Measurements from ENCODE around the gene SPOCK1. TPM values are rescaled to one million over a fixed set of nuclear protein-coding genes. Genes with fewer than 3 reads are reported as not detected.

Gene SPOCK1
- total RNA-seq, 1 donor from 2014 or later = 19.6 TPM

DNA sequence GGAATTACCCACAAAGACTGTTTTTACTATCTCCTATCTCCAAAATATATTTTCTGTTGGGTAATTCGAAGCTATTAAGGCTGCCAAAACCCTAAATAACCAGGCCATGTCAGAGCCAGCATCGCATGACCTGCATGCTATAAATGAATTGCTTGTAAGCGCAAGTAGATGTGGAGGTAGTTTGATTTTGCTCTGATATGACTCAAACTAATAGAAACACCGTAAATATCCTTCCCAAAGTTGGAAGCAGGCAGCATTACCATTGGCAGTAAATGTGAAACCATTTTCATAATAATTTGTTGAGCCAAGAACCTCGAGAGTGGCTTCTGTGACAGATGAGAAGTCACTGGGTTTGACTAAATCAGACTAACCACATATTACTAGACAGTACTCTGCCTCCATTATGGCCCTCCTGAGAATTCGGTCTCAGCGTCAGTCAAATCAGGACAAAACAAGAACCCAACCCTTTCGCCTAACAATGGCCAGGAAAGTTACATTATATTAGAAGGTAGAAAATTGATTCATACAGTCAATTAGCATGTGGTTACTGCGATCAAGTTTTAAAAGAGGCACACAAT is 289.8 kb downstream of the SPOCK1 start:
- ATAC-seq (ENCODE audit: poor library complexity) (no peak), DNase-seq (no peak)
- intact Hi-C loops (cut with DNase I) = no loop called here

DNA sequence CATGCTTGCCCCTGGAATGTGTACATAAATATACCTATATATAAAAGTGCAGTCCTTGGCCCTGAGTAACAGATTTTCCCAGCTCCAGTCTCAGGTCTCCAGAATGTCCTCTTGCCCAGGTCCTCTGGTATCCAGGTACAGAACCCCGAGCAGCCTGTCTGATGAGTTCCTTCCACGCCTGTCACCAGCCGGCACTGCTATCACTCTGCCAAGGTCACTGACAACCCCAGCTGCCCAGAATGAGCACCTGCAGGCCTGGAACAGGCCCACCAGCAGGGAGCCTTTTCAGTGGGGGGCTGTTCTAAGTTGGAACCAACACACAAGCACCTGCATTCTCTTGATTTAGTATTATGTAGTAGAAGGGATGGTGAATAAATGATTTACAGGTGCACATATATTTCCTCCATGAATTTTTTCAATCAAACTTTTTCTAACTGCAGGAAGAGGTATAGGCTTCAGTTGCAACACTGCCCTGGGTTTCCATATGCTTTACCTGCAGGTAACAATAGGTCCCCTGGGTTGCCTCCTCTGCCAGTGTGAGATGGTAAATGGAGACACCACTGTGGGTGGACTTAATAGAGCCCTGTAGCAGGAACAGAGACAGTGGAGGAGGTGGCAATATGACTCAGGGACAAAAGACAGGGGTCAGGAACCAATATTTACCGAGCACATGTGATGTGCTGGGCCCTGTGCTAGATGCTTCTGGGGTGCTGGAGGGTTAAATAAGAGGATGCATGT is 291.9 kb downstream of the SPOCK1 start:
- intact Hi-C loops (cut with DNase I) = no loop called here
- peak; percentile 62 for ATAC-seq (ENCODE audit: poor library complexity)
- no peak for DNase-seq

DNA sequence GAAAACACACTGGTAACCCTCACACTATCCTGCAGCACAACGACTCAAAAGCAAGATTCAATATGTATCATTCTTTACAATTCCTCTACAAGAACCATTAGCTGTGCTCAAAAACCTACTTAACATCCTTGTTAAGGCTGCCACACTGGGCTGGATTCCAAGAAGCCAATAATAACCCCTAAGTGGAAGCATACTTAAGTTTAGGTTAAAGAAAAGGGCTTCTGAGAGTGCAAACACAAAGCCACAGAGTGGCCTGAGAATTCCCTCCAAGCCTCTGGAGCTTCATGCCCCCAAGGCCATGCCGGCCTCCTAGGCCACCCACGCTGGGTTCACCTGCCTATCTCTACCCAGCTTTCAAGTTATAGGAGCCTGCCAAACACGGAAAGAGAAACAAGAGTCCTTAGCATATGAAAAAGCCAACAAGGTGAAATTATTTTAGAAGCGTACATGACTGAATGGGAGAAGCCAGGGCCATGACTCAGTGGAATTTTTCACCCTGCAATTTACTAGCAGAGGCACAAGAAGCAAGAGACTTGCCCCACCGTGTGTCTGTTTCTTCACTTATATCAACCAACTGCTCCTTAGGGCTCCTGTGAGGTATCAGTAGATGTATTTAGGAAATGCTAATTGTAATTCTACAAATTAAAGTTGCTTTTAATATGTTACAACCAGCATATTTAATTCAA is 293.0 kb downstream of the SPOCK1 start:
- DNase-seq (no peak), ATAC-seq (ENCODE audit: poor library complexity) (peak; percentile 45)
- intact Hi-C loops (cut with DNase I) = no loop called here

GRCh38 chr5:137205231-137206027 is 293.7 kb downstream of the SPOCK1 start:
- intact Hi-C loops (cut with DNase I) = no loop called here
- peak; percentile 21 for ATAC-seq (ENCODE audit: poor library complexity)
- DNase-seq = no peak

GRCh38 chr5:137203011-137203632 is 296.0 kb downstream of the SPOCK1 start:
- ATAC-seq (ENCODE audit: poor library complexity) (no peak), DNase-seq (no peak)
- intact Hi-C loops (cut with DNase I) = no loop called here

DNA sequence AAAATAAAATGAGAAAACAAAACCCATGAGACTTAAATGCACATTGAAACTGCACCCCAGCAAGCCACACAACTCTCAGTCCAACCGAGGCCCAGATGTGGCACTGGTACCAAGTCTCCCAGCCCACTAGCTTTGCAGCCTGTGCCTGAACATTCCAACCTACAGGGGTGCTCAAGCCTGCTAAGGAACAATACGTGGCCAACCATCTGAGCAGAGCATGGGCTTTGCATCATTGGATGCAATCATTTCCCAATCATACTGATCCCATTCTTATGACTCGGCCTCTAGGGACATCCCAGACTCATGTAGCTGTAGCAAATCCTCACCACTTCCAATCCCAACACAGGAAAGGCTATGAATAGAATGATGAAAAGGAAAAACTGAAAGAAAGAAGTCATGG is 297.2 kb downstream of the SPOCK1 start:
- no peak for DNase-seq
- intact Hi-C loops (cut with DNase I) = no loop called here

GRCh38 chr5:137200906-137201700 is 298.0 kb downstream of the SPOCK1 start:
- DNase-seq (no peak), ATAC-seq (ENCODE audit: poor library complexity) (no peak)
- intact Hi-C loops (cut with DNase I) = no loop called here

More for the DNA sequence above, 297.2 kb downstream of the SPOCK1 start:
- peak; percentile 57 for ATAC-seq (ENCODE audit: poor library complexity)

GRCh38 chr5:137199966-137200365 is 299.2 kb downstream of the SPOCK1 start:
- no peak for DNase-seq
- ATAC-seq (ENCODE audit: poor library complexity) = no peak
- intact Hi-C loops (cut with DNase I) = no loop called here

DNA sequence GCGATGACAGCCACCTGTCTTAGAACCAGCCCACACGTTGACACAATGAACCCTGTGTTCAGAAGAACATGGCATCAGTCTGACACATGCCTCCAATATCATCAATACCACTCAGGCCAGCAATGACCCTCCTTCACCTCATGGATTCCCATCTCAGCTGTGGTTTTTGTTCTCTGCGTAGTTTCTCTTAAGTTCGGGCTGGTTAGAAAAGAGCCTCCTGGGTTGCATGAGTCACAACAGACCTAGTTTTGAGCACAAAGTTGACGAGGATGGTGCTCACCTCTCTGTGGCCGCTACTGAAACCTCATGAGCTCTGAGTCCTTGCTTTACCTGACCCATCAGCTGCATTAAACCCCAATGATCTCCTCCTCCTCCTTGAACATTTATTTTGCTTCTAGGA is 299.9 kb downstream of the SPOCK1 start:
- no peak for ATAC-seq (ENCODE audit: poor library complexity)
- no peak for DNase-seq
- intact Hi-C loops (cut with DNase I) = no loop called here

- DNase-seq = no peak
- intact Hi-C loops (cut with DNase I) = no loop called here
- ATAC-seq (ENCODE audit: poor library complexity) = no peak
These were observed 303.6 kb downstream of the SPOCK1 start for GRCh38 chr5:137195483-137195882.

DNA sequence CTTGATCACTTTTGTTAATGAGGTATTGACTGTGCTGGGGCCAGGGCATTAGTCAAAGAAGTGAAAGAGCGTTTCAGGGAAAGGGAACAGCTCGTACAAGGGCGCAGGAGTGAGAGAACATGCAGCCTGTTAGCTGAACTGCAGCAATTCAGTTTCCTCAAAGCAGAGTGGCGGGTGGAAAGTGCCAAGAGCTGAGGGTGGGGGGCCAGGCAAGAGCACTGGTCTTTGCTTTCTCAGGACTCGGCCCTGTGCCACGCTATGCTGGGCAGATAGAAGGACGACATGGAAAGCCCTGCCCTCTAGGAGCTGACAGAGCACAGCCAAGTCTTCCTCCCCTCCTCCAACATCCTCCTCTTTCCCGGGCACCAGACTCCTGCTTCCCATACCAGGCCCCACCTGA is 304.8 kb downstream of the SPOCK1 start:
- DNase-seq = no peak
- intact Hi-C loops (cut with DNase I) = no loop called here
- no peak for ATAC-seq (ENCODE audit: poor library complexity)

- intact Hi-C loops (cut with DNase I) = no loop called here
- DNase-seq (no peak), ATAC-seq (ENCODE audit: poor library complexity) (no peak)
These were observed 306.8 kb downstream of the SPOCK1 start for GRCh38 chr5:137192293-137192743.

GRCh38 chr5:137191179-137191578 is 307.9 kb downstream of the SPOCK1 start:
- intact Hi-C loops (cut with DNase I) = no loop called here
- ATAC-seq (ENCODE audit: poor library complexity) (no peak), DNase-seq (no peak)

GRCh38 chr5:137190441-137190840 is 308.7 kb downstream of the SPOCK1 start:
- intact Hi-C loops (cut with DNase I) = no loop called here
- ATAC-seq (ENCODE audit: poor library complexity) (no peak), DNase-seq (no peak)

GRCh38 chr5:137190031-137190430 is 309.1 kb downstream of the SPOCK1 start:
- intact Hi-C loops (cut with DNase I) = no loop called here
- DNase-seq = no peak

DNA sequence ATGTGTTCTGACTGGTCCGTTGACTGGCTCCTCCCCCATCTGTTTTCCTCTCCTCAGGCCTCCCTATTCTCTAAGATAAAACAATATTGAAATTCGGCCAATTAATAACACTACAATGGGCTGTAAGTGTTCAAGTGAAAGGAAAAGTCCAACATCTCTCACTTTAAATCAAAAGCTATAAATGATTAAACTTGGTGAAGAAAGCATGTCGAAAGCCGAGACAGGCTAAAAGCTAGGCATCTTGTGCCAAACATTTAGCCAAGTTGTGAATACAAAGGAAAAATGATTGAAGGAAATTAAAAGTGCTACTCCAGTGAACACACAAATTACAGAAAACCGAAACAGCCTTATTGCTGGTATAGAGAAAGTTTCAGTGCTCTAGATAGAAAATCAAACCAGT is 310.6 kb downstream of the SPOCK1 start:
- no peak for ATAC-seq (ENCODE audit: poor library complexity)
- no peak for DNase-seq
- intact Hi-C loops (cut with DNase I) = no loop called here

More at GRCh38 chr5:137190031-137190430, 309.1 kb downstream of the SPOCK1 start:
- no peak for ATAC-seq (ENCODE audit: poor library complexity)

DNA sequence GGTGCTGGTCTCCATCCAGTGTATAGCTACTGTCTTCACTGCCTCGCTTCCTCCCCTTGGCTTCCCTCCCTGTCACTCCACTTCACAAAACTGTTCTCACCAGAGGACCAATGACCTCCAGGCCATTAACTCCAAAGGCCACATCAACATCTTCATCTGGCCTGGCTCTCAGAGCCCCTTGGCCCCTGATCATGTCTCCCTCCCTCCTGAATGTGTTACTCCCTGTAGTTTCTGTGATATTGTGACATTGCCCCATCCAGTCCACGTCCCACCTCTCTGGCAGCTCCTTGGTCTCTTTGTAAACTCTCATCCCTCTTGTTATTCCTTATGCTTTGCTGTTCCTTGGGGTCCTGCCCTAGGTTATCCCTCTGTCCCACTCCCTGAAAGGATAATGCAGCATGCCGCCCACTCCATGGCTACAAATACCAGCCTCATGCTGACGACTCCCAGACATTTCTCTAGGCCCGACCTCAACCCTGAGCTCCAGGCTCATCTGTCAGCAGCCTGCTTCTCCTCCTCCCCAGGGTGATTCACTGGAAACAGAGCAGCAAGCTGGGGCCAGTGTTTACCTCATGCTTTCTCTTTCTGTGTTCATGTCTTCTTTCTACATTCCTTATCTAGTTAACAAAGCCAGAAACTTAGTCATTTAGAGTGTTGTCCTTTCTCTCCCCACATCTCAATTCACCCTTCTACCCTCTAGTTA is 312.2 kb downstream of the SPOCK1 start:
- intact Hi-C loops (cut with DNase I) = no loop called here
- peak; percentile 51 for DNase-seq
- peak; percentile 86 for ATAC-seq (ENCODE audit: poor library complexity)

Measured in Right ventricle myocardium superior (tissue), 1 donor.